RKO (cell line): ENCODE data around the gene FBXO34.
A peak's percentile ranks its signal among the peaks of the same experiment; 100 is the strongest.

Experiments
- DNase-seq: peaks from one replicate; pipeline ENCODE4 v3.0.0-alpha.2; 2016; ENCODE audit warnings: low spot score

The FBXO34 gene

GRCh38 chr14:55347040-55347439 is 75.8 kb downstream of the FBXO34 start:
- DNase-seq: no peak

GRCh38 chr14:55347748-55348147 is 76.5 kb downstream of the FBXO34 start:
- no peak for DNase-seq

- no peak for DNase-seq
Measured at GRCh38 chr14:55348766-55349453, 77.7 kb downstream of the FBXO34 start.

- no peak for DNase-seq
Measured at GRCh38 chr14:55349565-55349964, 78.3 kb downstream of the FBXO34 start.

- DNase-seq: no peak
Measured at GRCh38 chr14:55350461-55350860, 79.2 kb downstream of the FBXO34 start.

- no peak for DNase-seq
Measured at GRCh38 chr14:55351111-55351510, 79.9 kb downstream of the FBXO34 start.

- DNase-seq: no peak
Measured at GRCh38 chr14:55352201-55352600, 81.0 kb downstream of the FBXO34 start.

- no peak for DNase-seq
Measured at GRCh38 chr14:55353686-55354467, 82.7 kb downstream of the FBXO34 start.

GRCh38 chr14:55354500-55354899 is 83.3 kb downstream of the FBXO34 start:
- DNase-seq: peak; percentile 37

GRCh38 chr14:55355922-55356321 is 84.7 kb downstream of the FBXO34 start:
- DNase-seq: no peak

- no peak for DNase-seq
Measured at GRCh38 chr14:55356913-55357312, 85.7 kb downstream of the FBXO34 start.

- DNase-seq: no peak
Measured at GRCh38 chr14:55359307-55359706, 88.1 kb downstream of the FBXO34 start.

GRCh38 chr14:55361190-55361589 is 90.0 kb downstream of the FBXO34 start:
- DNase-seq: no peak

GRCh38 chr14:55366271-55366670 is 95.0 kb downstream of the FBXO34 start:
- DNase-seq: no peak

- no peak for DNase-seq
Measured at GRCh38 chr14:55370883-55371455, 99.7 kb downstream of the FBXO34 start.

GRCh38 chr14:55372423-55372822 is 101.2 kb downstream of the FBXO34 start:
- DNase-seq: no peak

GRCh38 chr14:55372825-55373224 is 101.6 kb downstream of the FBXO34 start:
- DNase-seq: no peak

- peak; percentile 75 for DNase-seq
Measured at GRCh38 chr14:55373784-55374705, 102.8 kb downstream of the FBXO34 start.

- DNase-seq: no peak
Measured at GRCh38 chr14:55374771-55375170, 103.5 kb downstream of the FBXO34 start.

- no peak for DNase-seq
Measured at GRCh38 chr14:55377236-55377635, 106.0 kb downstream of the FBXO34 start.

GRCh38 chr14:55381040-55381439 is 109.8 kb downstream of the FBXO34 start:
- no peak for DNase-seq

- DNase-seq: no peak
Measured at GRCh38 chr14:55381561-55381960, 110.3 kb downstream of the FBXO34 start.
